Astrocyte (in vitro differentiated cells and primary cell): ENCODE data around the gene TMEM107.

ENCODE experiments used
- EZH2 ChIP-seq: IDR thresholded peaks from 2 replicates; pipeline ENCODE4 v1.6.1; 2012; ENCODE audit warnings: mild to moderate bottlenecking, low read length, inconsistent platforms; ENCODE audit not compliant: insufficient read depth
- TF ChIP-seq, protein P1 (sequence below): IDR thresholded peaks from 2 replicates; pipeline ENCODE4 v1.5.1; 2011; ENCODE audit warnings: low read depth, mild to moderate bottlenecking, inconsistent platforms, low read length, moderate library complexity; ENCODE audit not compliant: insufficient read depth

- TF ChIP-seq, protein P1, sequence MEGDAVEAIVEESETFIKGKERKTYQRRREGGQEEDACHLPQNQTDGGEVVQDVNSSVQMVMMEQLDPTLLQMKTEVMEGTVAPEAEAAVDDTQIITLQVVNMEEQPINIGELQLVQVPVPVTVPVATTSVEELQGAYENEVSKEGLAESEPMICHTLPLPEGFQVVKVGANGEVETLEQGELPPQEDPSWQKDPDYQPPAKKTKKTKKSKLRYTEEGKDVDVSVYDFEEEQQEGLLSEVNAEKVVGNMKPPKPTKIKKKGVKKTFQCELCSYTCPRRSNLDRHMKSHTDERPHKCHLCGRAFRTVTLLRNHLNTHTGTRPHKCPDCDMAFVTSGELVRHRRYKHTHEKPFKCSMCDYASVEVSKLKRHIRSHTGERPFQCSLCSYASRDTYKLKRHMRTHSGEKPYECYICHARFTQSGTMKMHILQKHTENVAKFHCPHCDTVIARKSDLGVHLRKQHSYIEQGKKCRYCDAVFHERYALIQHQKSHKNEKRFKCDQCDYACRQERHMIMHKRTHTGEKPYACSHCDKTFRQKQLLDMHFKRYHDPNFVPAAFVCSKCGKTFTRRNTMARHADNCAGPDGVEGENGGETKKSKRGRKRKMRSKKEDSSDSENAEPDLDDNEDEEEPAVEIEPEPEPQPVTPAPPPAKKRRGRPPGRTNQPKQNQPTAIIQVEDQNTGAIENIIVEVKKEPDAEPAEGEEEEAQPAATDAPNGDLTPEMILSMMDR: no peak
- no peak for TF ChIP-seq EZH2
Measured at GRCh38 chr17:8186446-8186786, 10.2 kb upstream of the TMEM107 start.
